Activated T-cell treated with anti-CD3 and anti-CD28 coated beads for 24 hours (primary cell): ENCODE data around the gene WASHC2A.
"Not testable (repeated sequence)": the region's sequence is repeated elsewhere in the genome, so short reads cannot be mapped to it uniquely, and the experiment has no call there.

Source experiments
- DNase-seq: peaks from one replicate; pipeline ENCODE4 v3.0.0-alpha.2; 2020; ENCODE audit warnings: low read depth

Gene WASHC2A

GRCh38 chr10:50145575-50145974 is 77.8 kb downstream of the WASHC2A start:
- not testable (repeated sequence) for DNase-seq

GRCh38 chr10:50152792-50153272 is 85.1 kb downstream of the WASHC2A start:
- no peak for DNase-seq

- not testable (repeated sequence) for DNase-seq
Measured at GRCh38 chr10:50157868-50158267, 90.1 kb downstream of the WASHC2A start.

GRCh38 chr10:50159856-50160255 is 92.1 kb downstream of the WASHC2A start:
- not testable (repeated sequence) for DNase-seq

DNA sequence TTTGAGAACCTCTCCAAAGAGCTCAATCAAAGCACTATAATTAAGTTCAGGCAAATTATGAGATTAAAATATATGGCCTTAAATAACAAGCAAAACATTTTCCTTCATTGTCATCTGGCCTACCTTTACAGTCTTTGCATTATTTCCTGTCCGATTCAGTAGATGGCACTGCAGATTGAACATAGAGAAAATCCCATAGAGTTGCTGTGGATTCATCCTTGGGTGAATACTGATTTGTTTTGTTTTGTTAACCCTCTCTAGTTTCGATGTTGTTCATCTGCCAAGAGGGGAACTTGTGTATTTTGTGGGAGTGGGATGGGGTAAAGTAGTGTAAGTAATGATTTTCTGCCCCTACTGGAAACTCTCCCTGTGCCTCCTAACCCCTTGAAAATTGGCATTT is 97.3 kb downstream of the WASHC2A start:
- DNase-seq = not testable (repeated sequence)

DNA sequence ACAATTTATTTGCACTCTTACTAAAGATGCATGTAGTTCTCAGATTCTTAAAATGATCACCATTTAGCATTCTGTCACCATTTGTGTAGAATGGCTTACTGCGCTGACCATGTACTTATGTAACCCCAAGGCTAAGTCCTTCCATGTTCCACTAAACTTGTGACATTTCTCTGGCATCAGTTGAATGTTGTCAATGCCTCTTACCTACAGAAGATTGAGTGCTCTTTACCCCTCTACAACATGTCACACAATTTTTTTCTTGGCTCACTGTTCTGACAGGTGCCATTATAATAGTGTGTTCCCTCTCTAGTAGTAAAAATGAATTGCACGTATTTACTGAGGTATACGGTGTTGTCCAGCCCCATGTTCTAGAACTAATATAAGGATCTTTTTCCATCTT is 100.1 kb downstream of the WASHC2A start:
- not testable (repeated sequence) for DNase-seq

GRCh38 chr10:50169506-50169905 is 101.8 kb downstream of the WASHC2A start:
- not testable (repeated sequence) for DNase-seq

GRCh38 chr10:50174788-50175525 is 107.2 kb downstream of the WASHC2A start:
- DNase-seq = not testable (repeated sequence)
